COLO668 (cell line): Measurements from ENCODE around the gene MCCC2.
"Not testable (repeated sequence)": the region's sequence is repeated elsewhere in the genome, so short reads cannot be mapped to it uniquely, and the experiment has no call there.

Experiments
- DNase-seq: peaks from one replicate; lab custom pipeline; 2025; ENCODE audit not compliant: unreplicated experiment; lab: John Stamatoyannopoulos, UW

MCCC2 gene

GRCh38 chr5:71658916-71659662, 71.9 kb downstream of the MCCC2 start:
- no peak for DNase-seq

GRCh38 chr5:71662381-71662780, 75.2 kb downstream of the MCCC2 start:
- no peak for DNase-seq

GRCh38 chr5:71663191-71663969, 76.2 kb downstream of the MCCC2 start:
- no peak for DNase-seq

GRCh38 chr5:71664615-71665014, 77.5 kb downstream of the MCCC2 start:
- not testable (repeated sequence) for DNase-seq

- DNase-seq, result no peak
These were observed 79.2 kb downstream of the MCCC2 start for GRCh38 chr5:71666321-71666720.

GRCh38 chr5:71677977-71678376, 90.8 kb downstream of the MCCC2 start:
- no peak for DNase-seq

GRCh38 chr5:71679714-71680113, 92.6 kb downstream of the MCCC2 start:
- no peak for DNase-seq

GRCh38 chr5:71680510-71680909, 93.4 kb downstream of the MCCC2 start:
- no peak for DNase-seq

- no peak for DNase-seq
These were observed 94.2 kb downstream of the MCCC2 start for GRCh38 chr5:71681296-71681695.

- DNase-seq, result no peak
These were observed 97.2 kb downstream of the MCCC2 start for GRCh38 chr5:71684309-71684708.

- no peak for DNase-seq
These were observed 106.8 kb downstream of the MCCC2 start for GRCh38 chr5:71693828-71694427.

- DNase-seq, result no peak
These were observed 107.9 kb downstream of the MCCC2 start for GRCh38 chr5:71695071-71695470.

- DNase-seq, result no peak
These were observed 108.5 kb downstream of the MCCC2 start for GRCh38 chr5:71695595-71695994.

- DNase-seq, result no peak
These were observed 110.8 kb downstream of the MCCC2 start for GRCh38 chr5:71697967-71698366.

GRCh38 chr5:71699233-71699632, 112.1 kb downstream of the MCCC2 start:
- no peak for DNase-seq

- no peak for DNase-seq
These were observed 112.6 kb downstream of the MCCC2 start for GRCh38 chr5:71699751-71700150.

- no peak for DNase-seq
These were observed 113.7 kb downstream of the MCCC2 start for GRCh38 chr5:71700803-71701202.

GRCh38 chr5:71701407-71701806, 114.3 kb downstream of the MCCC2 start:
- DNase-seq, result no peak

- DNase-seq, result no peak
These were observed 116.8 kb downstream of the MCCC2 start for GRCh38 chr5:71703941-71704340.

- no peak for DNase-seq
These were observed 118.3 kb downstream of the MCCC2 start for GRCh38 chr5:71705421-71705820.

GRCh38 chr5:71706906-71707305, 119.8 kb downstream of the MCCC2 start:
- no peak for DNase-seq
